IMR-90 (cell line): ENCODE measurements around the gene SPAG16. TPM values are rescaled to one million over a fixed set of nuclear protein-coding genes. Genes with fewer than 3 reads are reported as not detected.

Experiments
- ATAC-seq: fragments of 200-7000 bp; cut with Tn5 transposase; 2 replicates; pipeline ENCODE4 v1.9.1; 2020; ENCODE audit warnings: low read depth, mild to moderate bottlenecking, moderate library complexity
- BruUV-seq: library from RNA; stranded (reverse); fragments of 400-500 nt; replicated peaks from 2 replicates; lab custom pipeline; 2021; lab: Mats Ljungman, UMichigan
- CTCF ChIA-PET: fragments of 300-600 bp; formaldehyde crosslinking; extraction: SDS; loops from one replicate; lab custom pipeline; 2021; ENCODE audit warnings: antibody characterized with exemption; lab: Yijun Ruan, JAX
- POLR2A ChIA-PET: fragments of 300-600 bp; sonication (Branson Sonifier 250); formaldehyde crosslinking; loops from one replicate; lab custom pipeline; 2022; ENCODE audit warnings: antibody characterized with exemption; ENCODE audit not compliant: unreplicated experiment; lab: Charles Lee
- DNase-seq: peaks from one replicate; pipeline ENCODE4 v3.0.0; 2013
- H2AFZ ChIP-seq: replicated peaks from 2 replicates; pipeline ENCODE3; 2013; ENCODE audit warnings: low read length, mild to moderate bottlenecking; ENCODE audit not compliant: poor library complexity
- H2AK5ac ChIP-seq: 2 replicates; pipeline ENCODE4 v1.6.1; 2013; ENCODE audit warnings: low read depth, low read length, inconsistent platforms
- H2AK9ac ChIP-seq: replicated peaks from 2 replicates; pipeline ENCODE3; 2013; ENCODE audit warnings: mild to moderate bottlenecking, low read depth, low read length, moderate library complexity; ENCODE audit not compliant: poor library complexity
- H2BK120ac ChIP-seq: 2 replicates; pipeline ENCODE4 v1.6.1; 2013; ENCODE audit warnings: low read depth, low read length, inconsistent platforms
- H2BK15ac ChIP-seq: 3 replicates; pipeline ENCODE4 v1.6.1; 2013; ENCODE audit warnings: low read depth, low read length, inconsistent platforms
- H2BK20ac ChIP-seq: 2 replicates; pipeline ENCODE4 v1.6.1; 2013; ENCODE audit warnings: low read depth, mild to moderate bottlenecking, inconsistent platforms, low read length, moderate library complexity
- H2BK5ac ChIP-seq: 2 replicates; pipeline ENCODE4 v1.6.1; 2013; ENCODE audit warnings: mild to moderate bottlenecking, low read depth, low read length, inconsistent platforms; ENCODE audit not compliant: poor library complexity, severe bottlenecking
- H3K14ac ChIP-seq: replicated peaks from 2 replicates; pipeline ENCODE4 v1.6.1; 2013; ENCODE audit warnings: low read depth, low read length, inconsistent platforms
- H3K18ac ChIP-seq: 2 replicates; pipeline ENCODE4 v1.6.1; 2013; ENCODE audit warnings: low read depth, low read length, control low read depth
- H3K23ac ChIP-seq: 2 replicates; pipeline ENCODE4 v1.6.1; 2013; ENCODE audit warnings: low read depth, low read length, inconsistent platforms
- H3K27ac ChIP-seq: 2 replicates; pipeline ENCODE4 v1.5.1; 2013; ENCODE audit warnings: mild to moderate bottlenecking, control low read depth, low read length; ENCODE audit not compliant: insufficient read depth
- H3K27me3 ChIP-seq: 2 replicates; pipeline ENCODE4 v1.6.1; 2013; ENCODE audit warnings: low read length; ENCODE audit not compliant: control insufficient read depth, insufficient read depth
- H3K36me3 ChIP-seq: 2 replicates; pipeline ENCODE4 v1.6.1; 2013; ENCODE audit warnings: low read length, mixed read lengths; ENCODE audit not compliant: control insufficient read depth, insufficient read depth
- H3K4ac ChIP-seq: 2 replicates; pipeline ENCODE4 v1.6.1; 2013; ENCODE audit warnings: low read depth, low read length, inconsistent platforms
- H3K4me1 ChIP-seq: 2 replicates; pipeline ENCODE4 v1.6.1; 2013; ENCODE audit warnings: low read length, mixed read lengths; ENCODE audit not compliant: control insufficient read depth, insufficient read depth
- H3K4me2 ChIP-seq: 2 replicates; pipeline ENCODE4 v1.6.1; 2013; ENCODE audit warnings: low read depth, mild to moderate bottlenecking, control low read depth, low read length, moderate library complexity
- H3K4me3 ChIP-seq: 2 replicates; pipeline ENCODE4 v1.5.1; 2013; ENCODE audit warnings: low read depth, mild to moderate bottlenecking, control low read depth, low read length, moderate library complexity; ENCODE audit not compliant: insufficient read depth
- H3K56ac ChIP-seq: 2 replicates; pipeline ENCODE4 v1.6.1; 2013; ENCODE audit warnings: low read length, inconsistent platforms; ENCODE audit not compliant: insufficient read depth; ENCODE audit errors: extremely low read depth
- H3K79me1 ChIP-seq, 2 experiments: 2 replicates each; pipeline ENCODE4 v1.6.1; 2013; ENCODE audit warnings: low read length in 2 of 2, inconsistent platforms in 1 of 2, low read depth in 1 of 2
- H3K9ac ChIP-seq: 2 replicates; pipeline ENCODE4 v1.6.1; 2013; ENCODE audit warnings: low read depth, low read length, control low read depth
- H3K9me1 ChIP-seq: 2 replicates; pipeline ENCODE4 v1.6.1; 2013; ENCODE audit warnings: low read length, inconsistent platforms; ENCODE audit not compliant: insufficient read depth
- H3K9me3 ChIP-seq: 2 replicates; pipeline ENCODE4 v1.6.1; 2013; ENCODE audit warnings: low read length; ENCODE audit not compliant: control insufficient read depth, insufficient read depth
- H4K20me1 ChIP-seq: 2 replicates; pipeline ENCODE4 v1.6.1; 2013; ENCODE audit warnings: low read length, inconsistent platforms; ENCODE audit not compliant: insufficient read depth
- H4K5ac ChIP-seq: 2 replicates; pipeline ENCODE4 v1.6.1; 2013; ENCODE audit warnings: mild to moderate bottlenecking, low read depth, low read length, control low read depth
- H4K8ac ChIP-seq, 2 experiments: 2 replicates each; pipeline ENCODE4 v1.6.1; 2013; ENCODE audit warnings: low read depth in 2 of 2, low read length in 2 of 2, control low read depth in 1 of 2, inconsistent platforms in 1 of 2
- H4K91ac ChIP-seq: 2 replicates; pipeline ENCODE4 v1.6.1; 2013; ENCODE audit warnings: low read depth, low read length, inconsistent platforms; ENCODE audit not compliant: insufficient read depth
- BHLHE40 ChIP-seq: fragments of 150-350 bp; IDR thresholded peaks from 2 replicates; pipeline ENCODE4 v1.6.1; 2016; ENCODE audit warnings: mild to moderate bottlenecking, low read depth, low read length
- CEBPB ChIP-seq: IDR thresholded peaks from 2 replicates; pipeline ENCODE4 v1.6.1; 2012; ENCODE audit warnings: low read depth, low read length, improper control_type of control experiment
- CHD1 ChIP-seq: IDR thresholded peaks from 2 replicates; pipeline ENCODE4 v1.6.1; 2012; ENCODE audit warnings: low read depth, low read length, improper control_type of control experiment
- CTCF ChIP-seq: conservative IDR thresholded peaks from 2 replicates; pipeline ENCODE4 v1.5.1; 2012; ENCODE audit warnings: mild to moderate bottlenecking, low read depth, low read length, improper control_type of control experiment
- ELK1 ChIP-seq: fragments of 150-350 bp; IDR thresholded peaks from 2 replicates; pipeline ENCODE4 v1.6.1; 2016; ENCODE audit warnings: low read depth, mild to moderate bottlenecking, low read length, moderate library complexity, borderline replicate concordance
- FOS ChIP-seq: fragments of 150-350 bp; IDR thresholded peaks from 2 replicates; pipeline ENCODE4 v1.6.1; 2016; ENCODE audit warnings: low read depth, low read length
- MAFK ChIP-seq: IDR thresholded peaks from 2 replicates; pipeline ENCODE4 v1.6.1; 2012; ENCODE audit warnings: low read depth, low read length, improper control_type of control experiment
- MAZ ChIP-seq: IDR thresholded peaks from 2 replicates; pipeline ENCODE4 v1.6.1; 2012; ENCODE audit warnings: low read depth, mild to moderate bottlenecking, low read length, improper control_type of control experiment, moderate library complexity, borderline replicate concordance
- MXI1 ChIP-seq: IDR thresholded peaks from 2 replicates; pipeline ENCODE4 v1.6.1; 2012; ENCODE audit warnings: low read depth, mild to moderate bottlenecking, low read length, moderate library complexity, borderline replicate concordance
- NFE2L2 ChIP-seq: fragments of 150-350 bp; IDR thresholded peaks from 2 replicates; pipeline ENCODE4 v1.6.1; 2016; ENCODE audit warnings: low read depth, mild to moderate bottlenecking, low read length
- POLR2A ChIP-seq: IDR thresholded peaks from 2 replicates; pipeline ENCODE4 v1.6.1; 2012; ENCODE audit warnings: mild to moderate bottlenecking, low read depth, low read length
- RAD21 ChIP-seq: IDR thresholded peaks from 2 replicates; pipeline ENCODE4 v1.6.1; 2012; ENCODE audit warnings: low read length, improper control_type of control experiment
- RCOR1 ChIP-seq: IDR thresholded peaks from 2 replicates; pipeline ENCODE4 v1.6.1; 2012; ENCODE audit warnings: mild to moderate bottlenecking, low read length, improper control_type of control experiment; ENCODE audit not compliant: insufficient replicate concordance
- RFX5 ChIP-seq: IDR thresholded peaks from 2 replicates; pipeline ENCODE4 v1.8.0; 2012; ENCODE audit warnings: low read depth, mild to moderate bottlenecking, low read length, moderate library complexity
- SMC3 ChIP-seq: fragments of 150-350 bp; IDR thresholded peaks from 2 replicates; pipeline ENCODE4 v1.6.1; 2016; ENCODE audit warnings: low read depth, mild to moderate bottlenecking, antibody characterized with exemption, low read length, moderate library complexity
- USF2 ChIP-seq: fragments of 150-350 bp; IDR thresholded peaks from 2 replicates; pipeline ENCODE4 v1.6.1; 2017; ENCODE audit warnings: mild to moderate bottlenecking, antibody characterized with exemption, low read length, low read depth
- dilution Hi-C: fragments of 300-500 bp; cut with HindIII; formaldehyde crosslinking; loops from one replicate; pipeline ENCODE4 v1.14.3; 2018; ENCODE audit warnings: low sequenced_read_pairs; ENCODE audit not compliant: unreplicated experiment
- in situ Hi-C: fragments of 300-500 bp; cut with MboI; formaldehyde crosslinking; loops from 3 replicates; pipeline ENCODE4 v1.14.3; 2019; ENCODE audit warnings: low sequenced_read_pairs, inconsistent platforms, mixed read lengths
- intact Hi-C: fragments of 100-400 bp; cut with micrococcal nuclease; formaldehyde crosslinking; loops from 2 replicates; pipeline ENCODE4 v1.10.0; 2022
- polyA plus RNA-seq, 3 experiments: library from polyadenylated mRNA; depleted of rRNA; stranded (reverse); fragments of >200 nt; gene quantifications; 2 replicates each; pipeline ENCODE4 v1.2.3, GENCODE V29; 2012; ENCODE audit warnings: low replicate concordance in 1 of 3
- total RNA-seq: library from RNA; depleted of rRNA; stranded (reverse); fragments of >200 nt; gene quantifications from 2 replicates; pipeline ENCODE4 v1.2.3, GENCODE V29; 2012

Gene SPAG16
- total and polyA plus RNA-seq, 2 of the 4 experiments (the other 2 are of a cell fraction) = 7.3 to 13.5 TPM

- H3K4me2 ChIP-seq = no peak overlapping the region
- no peak overlapping the region for H4K91ac ChIP-seq
- no peaks in the 10 kb centered on the region for H4K20me1 ChIP-seq
- H3K4ac ChIP-seq = no peak overlapping the region
- H2BK5ac ChIP-seq = no peak overlapping the region
- H2AK9ac ChIP-seq = no peak overlapping the region
- no peak overlapping the region for H3K23ac ChIP-seq
- no peaks in the 10 kb centered on the region for H3K27me3 ChIP-seq
- H2BK120ac ChIP-seq = no peak overlapping the region
- no peak overlapping the region for H2BK20ac ChIP-seq
- no peak overlapping the region for H4K5ac ChIP-seq
- H2AK5ac ChIP-seq = no peak overlapping the region
- POLR2A ChIA-PET = no interaction called here
- no TSS peak for BruUV-seq
- CTCF ChIA-PET = interaction anchor here (1.1 kb wide), 1 partner anchor 10 kb away, joined by 3 read pairs; no protein-coding TSS in a partner anchor
- H2BK15ac ChIP-seq = no peak overlapping the region
- ATAC-seq (no peak), DNase-seq (no peak)
- no peak overlapping the region for H3K9ac ChIP-seq
- H4K8ac ChIP-seq = no peak overlapping the region
- no peaks in the 10 kb centered on the region for H3K9me1 ChIP-seq
- H3K36me3 ChIP-seq = no peaks in the 10 kb centered on the region
- peaks cover 8% of the 10 kb centered on the region for H3K9me3 ChIP-seq
- no peaks in the 10 kb centered on the region for H3K79me1 ChIP-seq
- TF ChIP-seq CTCF = no peak
- TF ChIP-seq SMC3 = no peak
- no peak for TF ChIP-seq NFE2L2
- no peak for TF ChIP-seq RAD21
- no peak for TF ChIP-seq RFX5
- no peak for TF ChIP-seq POLR2A
- no peak for TF ChIP-seq MXI1
- TF ChIP-seq FOS = no peak
- TF ChIP-seq CHD1 = no peak
- TF ChIP-seq MAFK = no peak
- no peak for TF ChIP-seq MAZ
- TF ChIP-seq RCOR1 = no peak
- no peak for TF ChIP-seq USF2
- no peak for TF ChIP-seq ELK1
- TF ChIP-seq BHLHE40 = no peak
- no peak for TF ChIP-seq CEBPB
- H3K27ac ChIP-seq = no peak overlapping the region
- intact Hi-C loops (no loop called here), dilution Hi-C loops (no loop called here), in situ Hi-C loops (no loop called here)
- H3K14ac ChIP-seq = no peak overlapping the region
- H3K18ac ChIP-seq = no peak overlapping the region
- H3K56ac ChIP-seq = no peak overlapping the region
- no peak overlapping the region for H2AFZ ChIP-seq
- H3K4me3 ChIP-seq = no peak overlapping the region
- no peaks in the 10 kb centered on the region for H3K4me1 ChIP-seq
Observed at GRCh38 chr2:214117054-214117453, 832.8 kb downstream of the SPAG16 start.
